PC-9 (cell line): ENCODE measurements around the gene CHPF2. TPM values are rescaled to one million over a fixed set of nuclear protein-coding genes. Genes with fewer than 3 reads are reported as not detected.

ENCODE experiments used
- BruUV-seq: library from RNA; stranded (reverse); fragments of 400-500 nt; replicated peaks from 2 replicates; lab custom pipeline; 2021; lab: Mats Ljungman, UMichigan
- CTCF ChIA-PET: fragments of 300-600 bp; sonication (Branson Sonifier 250); formaldehyde crosslinking; loops from one replicate; lab custom pipeline; 2022; ENCODE audit warnings: antibody characterized with exemption; lab: Charles Lee
- POLR2A ChIA-PET: fragments of 300-600 bp; sonication (Branson Sonifier 250); formaldehyde crosslinking; loops from one replicate; lab custom pipeline; 2022; ENCODE audit warnings: antibody characterized with exemption; ENCODE audit not compliant: unreplicated experiment; lab: Charles Lee
- DNase-seq, 2 experiments: peaks; one replicate each; pipeline versions ENCODE4 v3.0.0 to v3.0.0-alpha.2; 2015 to 2022; ENCODE audit warnings: mixed read lengths in 1 of 2
- H2AFZ ChIP-seq: fragments of 200-600 bp; sonication (generic); 2 replicates; pipeline ENCODE4 v1.8.1; 2017; ENCODE audit warnings: antibody characterized with exemption
- H3F3A ChIP-seq: fragments of 200-600 bp; sonication (generic); 2 replicates; pipeline ENCODE4 v1.8.1; 2017; ENCODE audit warnings: antibody characterized with exemption, mild to moderate bottlenecking, low read depth; ENCODE audit not compliant: insufficient read depth
- H3K27ac ChIP-seq: fragments of 200-600 bp; sonication (generic); 2 replicates; pipeline ENCODE4 v1.6.1; 2016; ENCODE audit warnings: mixed run types
- H3K27me3 ChIP-seq: fragments of 200-600 bp; sonication (generic); 2 replicates; pipeline ENCODE4 v1.6.1; 2016; ENCODE audit warnings: low read depth, mixed run types; ENCODE audit not compliant: insufficient read depth
- H3K36me3 ChIP-seq: fragments of 200-600 bp; sonication (generic); 2 replicates; pipeline ENCODE4 v1.6.1; 2016; ENCODE audit warnings: low read depth, mixed run types
- H3K4me1 ChIP-seq: fragments of 200-600 bp; sonication (generic); replicated peaks from 2 replicates; pipeline ENCODE4 v1.6.1; 2016; ENCODE audit warnings: mixed run types; ENCODE audit not compliant: insufficient read depth
- H3K4me2 ChIP-seq: fragments of 200-600 bp; sonication (generic); 2 replicates; pipeline ENCODE4 v1.6.1; 2017; ENCODE audit warnings: mixed run types
- H3K4me3 ChIP-seq: fragments of 200-600 bp; sonication (generic); 2 replicates; pipeline ENCODE4 v1.6.1; 2016; ENCODE audit warnings: mixed run types
- H3K79me2 ChIP-seq: fragments of 200-600 bp; sonication (generic); 2 replicates; pipeline ENCODE4 v1.6.1; 2017; ENCODE audit warnings: low read depth, mixed run types
- H3K9me2 ChIP-seq: fragments of 200-600 bp; sonication (generic); 2 replicates; pipeline ENCODE4 v1.8.1; 2017; ENCODE audit warnings: mild to moderate bottlenecking; ENCODE audit not compliant: insufficient read depth
- H3K9me3 ChIP-seq: fragments of 200-600 bp; sonication (generic); 2 replicates; pipeline ENCODE4 v1.8.1; 2016; ENCODE audit warnings: low read depth; ENCODE audit not compliant: insufficient read depth
- H4K20me1 ChIP-seq: fragments of 200-600 bp; sonication (generic); 2 replicates; pipeline ENCODE4 v1.8.1; 2017; ENCODE audit not compliant: insufficient read depth
- EZH2 ChIP-seq: fragments of 200-600 bp; sonication (generic); IDR thresholded peaks from 2 replicates; pipeline ENCODE4 v1.8.0; 2017; ENCODE audit warnings: antibody characterized with exemption, low read depth
- intact Hi-C: fragments of 100-400 bp; cut with micrococcal nuclease; formaldehyde crosslinking; loops from one replicate; pipeline ENCODE4 v1.10.0; 2022; ENCODE audit not compliant: unreplicated experiment
- total RNA-seq: library from RNA; stranded (reverse); gene quantifications from 2 replicates; pipeline ENCODE4 v1.2.3, GENCODE V29; 2021
- TF ChIP-seq, protein P1 (sequence below): fragments of 200-600 bp; sonication (generic); conservative IDR thresholded peaks from 2 replicates; pipeline ENCODE4 v1.6.1; 2017; ENCODE audit warnings: mixed run types, antibody characterized with exemption, mild to moderate bottlenecking, moderate library complexity

The CHPF2 gene
- total RNA-seq, 1 experiment from 2014 or later: 54.9 TPM

DNA sequence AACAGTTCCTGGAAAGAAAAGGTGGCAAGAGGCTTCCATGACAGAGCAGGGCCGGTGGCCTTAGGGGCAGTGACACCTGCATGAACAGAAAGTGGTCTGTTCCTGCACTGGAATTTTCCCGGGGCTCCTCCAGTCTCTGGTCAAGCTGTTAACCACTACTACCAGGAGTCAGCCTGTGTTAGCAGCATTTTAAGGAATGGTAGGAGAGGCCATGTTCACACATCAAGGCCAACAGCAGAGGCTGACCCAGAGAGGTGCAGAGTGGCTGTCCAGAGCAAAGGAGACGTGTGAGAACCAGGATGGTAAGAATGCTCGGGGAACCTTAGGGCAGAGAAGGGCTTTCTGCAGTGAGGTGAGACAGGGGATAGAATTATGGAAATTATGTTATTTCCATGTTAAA is 30.5 kb upstream of the CHPF2 start:
- no peak overlapping the region for H2AFZ ChIP-seq
- no peaks in the 10 kb centered on the region for H4K20me1 ChIP-seq
- H3F3A ChIP-seq: no peaks in the 10 kb centered on the region
- H3K27me3 ChIP-seq: peaks cover 100% of the 10 kb centered on the region
- no peaks in the 10 kb centered on the region for H3K9me3 ChIP-seq
- intact Hi-C loops: no loop called here
- no peaks in the 10 kb centered on the region for H3K4me1 ChIP-seq
- TF ChIP-seq EZH2: no peak
- TF ChIP-seq, protein P1, sequence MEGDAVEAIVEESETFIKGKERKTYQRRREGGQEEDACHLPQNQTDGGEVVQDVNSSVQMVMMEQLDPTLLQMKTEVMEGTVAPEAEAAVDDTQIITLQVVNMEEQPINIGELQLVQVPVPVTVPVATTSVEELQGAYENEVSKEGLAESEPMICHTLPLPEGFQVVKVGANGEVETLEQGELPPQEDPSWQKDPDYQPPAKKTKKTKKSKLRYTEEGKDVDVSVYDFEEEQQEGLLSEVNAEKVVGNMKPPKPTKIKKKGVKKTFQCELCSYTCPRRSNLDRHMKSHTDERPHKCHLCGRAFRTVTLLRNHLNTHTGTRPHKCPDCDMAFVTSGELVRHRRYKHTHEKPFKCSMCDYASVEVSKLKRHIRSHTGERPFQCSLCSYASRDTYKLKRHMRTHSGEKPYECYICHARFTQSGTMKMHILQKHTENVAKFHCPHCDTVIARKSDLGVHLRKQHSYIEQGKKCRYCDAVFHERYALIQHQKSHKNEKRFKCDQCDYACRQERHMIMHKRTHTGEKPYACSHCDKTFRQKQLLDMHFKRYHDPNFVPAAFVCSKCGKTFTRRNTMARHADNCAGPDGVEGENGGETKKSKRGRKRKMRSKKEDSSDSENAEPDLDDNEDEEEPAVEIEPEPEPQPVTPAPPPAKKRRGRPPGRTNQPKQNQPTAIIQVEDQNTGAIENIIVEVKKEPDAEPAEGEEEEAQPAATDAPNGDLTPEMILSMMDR: no peak
- H3K4me3 ChIP-seq: no peak overlapping the region
- ChIA-PET CTCF (no interaction called here), POLR2A (no interaction called here)
- no TSS peak for BruUV-seq
- H3K79me2 ChIP-seq: no peaks in the 10 kb centered on the region
- no peaks in the 10 kb centered on the region for H3K36me3 ChIP-seq
- no peak for DNase-seq
- H3K4me2 ChIP-seq: no peak overlapping the region
- no peak overlapping the region for H3K27ac ChIP-seq
- H3K9me2 ChIP-seq: no peaks in the 10 kb centered on the region

DNA sequence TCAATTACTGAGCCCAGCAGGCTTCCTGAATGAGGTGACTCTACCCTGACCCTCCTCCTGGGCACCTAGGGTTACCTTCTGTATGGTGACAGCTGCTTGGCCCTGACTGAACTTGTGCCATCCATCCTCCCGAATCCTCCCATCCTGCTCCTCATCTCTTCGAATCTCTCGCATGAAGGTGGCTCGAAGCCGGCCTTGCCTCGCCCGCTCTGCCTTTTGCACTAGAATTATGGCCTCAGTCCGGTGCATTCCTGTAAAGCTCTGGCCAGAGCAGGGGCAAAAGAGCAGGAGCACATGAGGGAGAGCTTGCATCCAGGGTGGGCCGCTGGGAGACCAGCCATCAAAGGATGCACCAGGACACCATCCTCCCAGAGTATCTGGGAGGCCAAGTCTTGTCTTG is 29.4 kb upstream of the CHPF2 start:
- no TSS peak for BruUV-seq
- Histone ChIP-seq H3F3A (no peaks in the 10 kb centered on the region), H3K4me1 (no peaks in the 10 kb centered on the region), H3K9me3 (no peaks in the 10 kb centered on the region), H3K4me3 (no peak overlapping the region), H3K4me2 (no peak overlapping the region), H3K27me3 (peaks cover 100% of the 10 kb centered on the region), H4K20me1 (no peaks in the 10 kb centered on the region), H3K36me3 (no peaks in the 10 kb centered on the region), H3K79me2 (no peaks in the 10 kb centered on the region), H3K27ac (no peak overlapping the region), H3K9me2 (no peaks in the 10 kb centered on the region), H2AFZ (no peak overlapping the region)
- CTCF ChIA-PET: no interaction called here
- no peak for DNase-seq
- POLR2A ChIA-PET: no interaction called here
- no peak for TF ChIP-seq EZH2
- TF ChIP-seq, protein P1: no peak
- intact Hi-C loops: no loop called here

DNA sequence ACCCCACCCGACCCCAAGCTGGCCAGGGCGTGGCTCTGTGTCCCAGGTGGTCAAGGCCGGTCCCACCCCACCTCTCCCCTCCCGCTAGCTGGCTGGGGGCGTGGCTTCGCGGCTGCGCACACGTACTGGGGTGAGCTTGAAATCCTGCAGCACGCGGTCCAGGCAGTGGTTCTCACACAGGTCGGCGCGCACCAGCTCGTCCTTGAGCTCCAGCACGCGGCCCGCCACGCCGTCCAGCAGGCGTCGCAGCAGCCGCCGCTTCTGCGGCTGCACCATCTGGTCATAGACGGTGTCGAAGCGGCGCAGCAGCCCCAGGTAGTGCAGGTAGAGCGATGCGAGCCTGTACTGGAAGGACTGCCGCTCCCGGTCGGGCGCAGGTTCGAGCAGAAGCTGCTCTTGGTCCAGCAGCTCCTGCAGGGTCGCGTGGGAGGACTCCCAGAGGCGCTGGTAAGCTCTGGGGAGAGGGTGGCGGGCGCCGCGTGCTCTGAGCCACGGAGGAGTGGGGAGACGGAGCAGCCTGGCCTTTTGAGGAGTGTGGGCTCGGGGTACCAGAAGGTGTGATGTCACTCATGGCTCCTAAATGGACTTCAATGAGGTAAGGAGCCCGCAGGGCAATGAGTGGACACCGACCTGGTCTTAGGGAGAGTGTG is 27.8 kb upstream of the CHPF2 start:
- ChIA-PET CTCF (no interaction called here), POLR2A (no interaction called here)
- Histone ChIP-seq H3F3A (no peaks in the 10 kb centered on the region), H3K9me2 (no peaks in the 10 kb centered on the region), H3K9me3 (no peaks in the 10 kb centered on the region), H2AFZ (no peak overlapping the region), H3K4me3 (no peak overlapping the region), H3K27me3 (peaks cover 88% of the 10 kb centered on the region), H3K4me2 (no peak overlapping the region), H3K79me2 (no peaks in the 10 kb centered on the region), H3K27ac (no peak overlapping the region), H3K4me1 (no peaks in the 10 kb centered on the region), H4K20me1 (no peaks in the 10 kb centered on the region), H3K36me3 (no peaks in the 10 kb centered on the region)
- intact Hi-C loops: no loop called here
- DNase-seq: no peak
- TF ChIP-seq EZH2: no peak
- no TSS peak for BruUV-seq

DNA sequence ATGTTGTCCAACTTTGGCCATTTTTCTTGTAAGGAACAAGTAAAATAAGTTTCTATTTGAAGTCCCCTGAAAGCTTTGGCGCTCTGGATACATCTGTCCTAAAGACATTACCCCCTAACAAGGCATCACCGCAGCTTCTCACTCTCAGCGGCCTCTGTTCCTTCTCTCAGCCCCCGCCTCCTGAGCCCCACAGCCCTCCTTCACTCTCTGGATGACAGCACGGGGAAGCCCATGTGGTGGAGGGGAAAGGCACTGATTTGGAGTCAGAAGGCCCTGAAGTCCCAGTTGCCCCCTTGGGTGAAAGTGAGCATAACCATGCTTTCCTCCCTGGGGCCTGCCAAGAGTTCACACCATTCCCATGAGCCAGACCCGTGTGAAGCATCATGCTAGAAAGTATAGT is 26.6 kb upstream of the CHPF2 start:
- H3F3A ChIP-seq: peaks cover 2% of the 10 kb centered on the region; the same call in 1 of the 2 replicates
- BruUV-seq: no TSS peak
- intact Hi-C loops: no loop called here
- H3K4me2 ChIP-seq: no peak overlapping the region
- POLR2A ChIA-PET: no interaction called here
- no peak overlapping the region for H2AFZ ChIP-seq
- no peak overlapping the region for H3K27ac ChIP-seq
- CTCF ChIA-PET: no interaction called here
- no peaks in the 10 kb centered on the region for H3K4me1 ChIP-seq
- no peaks in the 10 kb centered on the region for H3K9me3 ChIP-seq
- no peaks in the 10 kb centered on the region for H3K9me2 ChIP-seq
- no peak overlapping the region for H3K4me3 ChIP-seq
- peaks cover 76% of the 10 kb centered on the region for H3K27me3 ChIP-seq
- TF ChIP-seq, protein P1: no peak
- no peak for TF ChIP-seq EZH2
- no peaks in the 10 kb centered on the region for H3K79me2 ChIP-seq
- H3K36me3 ChIP-seq: no peaks in the 10 kb centered on the region
- H4K20me1 ChIP-seq: no peaks in the 10 kb centered on the region
- DNase-seq: no peak
